ENCODE results near the gene ADGRG3. TPM values are rescaled to one million over a fixed set of nuclear protein-coding genes. Genes with fewer than 3 reads are reported as not detected.

ADGRG3 gene
- total and polyA plus RNA-seq, 2 of the 13 experiments (the other 11 are each of a cell fraction or from before 2014, with no cell fraction given), result 2.7 to 11.8 TPM

GRCh38 chr16:57630931-57631845 is 36.9 kb upstream of the ADGRG3 start:
- H3K36me3 ChIP-seq (replicated peaks in 1 of 2; ENCODE audit: control insufficient read depth in 1 of 2, insufficient read depth in 2 of 2, low read length in 2 of 2), result no peaks in the 10 kb centered on the region
- H3K27ac ChIP-seq (ENCODE audit: extremely low read length, insufficient read depth, low read length), result no peak overlapping the region
- no peak for ATAC-seq
- 71% methylated on average over 14 of the region's 21 CpGs for WGBS (ENCODE audit: low lambda C conversion rate)
- CTCF ChIA-PET (ENCODE audit: low intra/inter-chr PET ratio, low total read pairs), result interaction anchor here (1.2 kb wide), 1 partner anchor 18 kb away, joined by 3 read pairs; no protein-coding TSS in a partner anchor
- H3K9me3 ChIP-seq (ENCODE audit: low read length), result no peaks in the 10 kb centered on the region
- H3K4me1 ChIP-seq (ENCODE audit: insufficient read depth, low read length), result peaks cover 38% of the 10 kb centered on the region
- no peaks in the 10 kb centered on the region for H3K79me2 ChIP-seq (ENCODE audit: insufficient read depth, low read length)
- no peaks in the 10 kb centered on the region for H4K20me1 ChIP-seq (ENCODE audit: insufficient read depth, low read length)
- FAIRE-seq, result no peak
- intact Hi-C loops (cut with micrococcal nuclease; ENCODE audit: unreplicated experiment) (no loop called here), in situ Hi-C loops (cut with HindIII; ENCODE audit: extremely low pct_ligation_motif_present, low pct_unique_long_range_greater_than_20kb) (no loop called here)
- no peak for TF ChIP-seq MAF1 (CRISPR knock-in tag; IDR thresholded peaks at IDR 0.05; ENCODE audit: borderline replicate concordance)
- no peak for TF ChIP-seq NCOA1 (CRISPR knock-in tag; IDR thresholded peaks at IDR 0.05)
- TF ChIP-seq ZNF275 (CRISPR knock-in tag; IDR thresholded peaks at IDR 0.05; ENCODE audit: borderline replicate concordance), result no peak
- TF ChIP-seq ZEB1 (IDR thresholded peaks at IDR 0.05; ENCODE audit: insufficient replicate concordance, low read depth), result no peak
- no peak for TF ChIP-seq HNRNPK (IDR thresholded peaks at IDR 0.05; ENCODE audit: low read depth, low read length, poor library complexity, severe bottlenecking)
- no peak for TF ChIP-seq MXD3 (CRISPR knock-in tag; IDR thresholded peaks at IDR 0.05)
- TF ChIP-seq RBM39 (IDR thresholded peaks at IDR 0.05; ENCODE audit: low read depth, low read length, poor library complexity, severe bottlenecking), result peak; percentile 30
- peak; percentile 16 for TF ChIP-seq HNRNPLL (IDR thresholded peaks at IDR 0.05; ENCODE audit: low read depth, low read length, poor library complexity, severe bottlenecking)
- TF ChIP-seq TEF (CRISPR knock-in tag; IDR thresholded peaks at IDR 0.05), result no peak
- TF ChIP-seq AGO1 (IDR thresholded peaks at IDR 0.05; ENCODE audit: low read depth, low read length, poor library complexity, severe bottlenecking), result no peak
- TF ChIP-seq ATF5 (CRISPR knock-in tag; IDR thresholded peaks at IDR 0.05; ENCODE audit: low read depth), result no peak
- TF ChIP-seq REPIN1 (CRISPR knock-in tag; IDR thresholded peaks at IDR 0.05; ENCODE audit: borderline replicate concordance, low read depth), result no peak
- TF ChIP-seq SRSF1 (optimal IDR thresholded peaks at IDR 0.05; ENCODE audit: low read depth, low read length), result no peak
- no peak for TF ChIP-seq NR1H2 (CRISPR knock-in tag; IDR thresholded peaks at IDR 0.05; ENCODE audit: borderline replicate concordance, low read depth)
- TF ChIP-seq JDP2 (CRISPR knock-in tag; IDR thresholded peaks at IDR 0.05; ENCODE audit: borderline replicate concordance), result no peak
- no peak for TF ChIP-seq FOXP4 (CRISPR knock-in tag; IDR thresholded peaks at IDR 0.05)
- no peak for TF ChIP-seq NFYB (CRISPR knock-in tag; IDR thresholded peaks at IDR 0.05)
- no peak overlapping the region for H2AFZ ChIP-seq (ENCODE audit: low read length)
- H3K9ac ChIP-seq (ENCODE audit: insufficient read depth, low read depth, low read length), result no peak overlapping the region
- no TSS peak for BruUV-seq (replicated peaks)
- H3K27me3 ChIP-seq (ENCODE audit: control insufficient read depth in 1 of 2, insufficient read depth in 2 of 2, low read length in 2 of 2), result no peaks in the 10 kb centered on the region
- no peak overlapping the region for H3K4me3 ChIP-seq (replicated peaks in 1 of 3; ENCODE audit: insufficient read depth in 1 of 3, low read depth in 2 of 3, low read length in 3 of 3)
- POLR2A ChIA-PET, result no interaction called here
- H3K4me2 ChIP-seq (ENCODE audit: low read depth, low read length), result no peak overlapping the region
- DNase-seq (ENCODE audit: low spot score), result no peak

Data from HepG2 (cell line).